H1 (cell line): Measurements from ENCODE around the gene TMEM245. TPM values are rescaled to one million over a fixed set of nuclear protein-coding genes. Genes with fewer than 3 reads are reported as not detected.

Source experiments
- CTCF ChIA-PET: fragments of 300-600 bp; sonication (Branson Sonifier 250); formaldehyde crosslinking; loops from one replicate; lab custom pipeline; 2021; ENCODE audit not compliant: partially characterized antibody; lab: Charles Lee
- POLR2A ChIA-PET: fragments of 300-600 bp; sonication (Branson Sonifier 250); formaldehyde crosslinking; loops from one replicate; lab custom pipeline; 2021; ENCODE audit warnings: inconsistent platforms; ENCODE audit not compliant: partially characterized antibody; lab: Charles Lee
- DNase-seq, 2 experiments: peaks; one replicate each; pipeline versions ENCODE4 v3.0.0 to v3.0.0-alpha.2; 2010 to 2022; ENCODE audit warnings: low spot score in 2 of 2, low read depth in 1 of 2, mixed read lengths in 1 of 2
- FAIRE-seq: peaks from 2 replicates; lab custom pipeline; 2011; peaks lifted over from hg19 to GRCh38; lab: Jason Lieb, UNC
- H2AFZ ChIP-seq: 2 replicates; pipeline ENCODE4 v1.8.1; 2012; ENCODE audit warnings: low read length, inconsistent platforms
- H2AK5ac ChIP-seq: 2 replicates; pipeline ENCODE4 v1.6.1; 2013; ENCODE audit warnings: low read depth, low read length
- H2BK120ac ChIP-seq: replicated peaks from 2 replicates; pipeline ENCODE3; 2013; ENCODE audit warnings: low read depth, low read length, inconsistent platforms
- H2BK12ac ChIP-seq: 2 replicates; pipeline ENCODE4 v1.6.1; 2013; ENCODE audit warnings: low read depth, low read length
- H2BK15ac ChIP-seq: 2 replicates; pipeline ENCODE4 v1.6.1; 2013; ENCODE audit warnings: low read length
- H2BK20ac ChIP-seq: 2 replicates; pipeline ENCODE4 v1.6.1; 2013; ENCODE audit warnings: low read length
- H2BK5ac ChIP-seq: 2 replicates; pipeline ENCODE4 v1.6.1; 2013; ENCODE audit warnings: low read depth, low read length
- H3K14ac ChIP-seq: 2 replicates; pipeline ENCODE4 v1.6.1; 2013; ENCODE audit warnings: inconsistent platforms; ENCODE audit not compliant: insufficient read length
- H3K18ac ChIP-seq: 2 replicates; pipeline ENCODE4 v1.6.1; 2013; ENCODE audit warnings: low read length; ENCODE audit errors: extremely low read depth
- H3K23ac ChIP-seq: 2 replicates; pipeline ENCODE4 v1.6.1; 2013; ENCODE audit warnings: inconsistent platforms; ENCODE audit not compliant: insufficient read length
- H3K23me2 ChIP-seq: 2 replicates; pipeline ENCODE4 v1.6.1; 2013; ENCODE audit warnings: low read depth, low read length
- H3K27ac ChIP-seq: 2 replicates; pipeline ENCODE4 v1.6.1; 2011; ENCODE audit warnings: low read depth, low read length, inconsistent platforms
- H3K27me3 ChIP-seq, 4 experiments: replicated peaks in 1 of 4; 1 replicate in 1 of 4; 2 replicates in 3 of 4; pipeline versions ENCODE4 v1.6.1 to v1.8.1; 2011 to 2013; ENCODE audit warnings: low read length in 3 of 4, mild to moderate bottlenecking in 3 of 4, inconsistent platforms in 2 of 4, mixed read lengths in 2 of 4, moderate library complexity in 1 of 4; ENCODE audit not compliant: control insufficient read depth in 3 of 4, insufficient read depth in 3 of 4; ENCODE audit errors: extremely low read depth in 1 of 4
- H3K36me3 ChIP-seq, 4 experiments: 2 replicates each; pipeline versions ENCODE4 v1.6.1 to v1.8.1; 2011 to 2013; ENCODE audit warnings: mild to moderate bottlenecking in 4 of 4, low read length in 3 of 4, moderate library complexity in 2 of 4, control low read depth in 1 of 4, inconsistent platforms in 1 of 4; ENCODE audit not compliant: insufficient read depth in 4 of 4, control insufficient read depth in 2 of 4
- H3K4ac ChIP-seq: replicated peaks from 2 replicates; pipeline ENCODE3; 2013; ENCODE audit warnings: low read length, low read depth, mixed read lengths, inconsistent platforms; ENCODE audit not compliant: insufficient read length
- H3K4me1 ChIP-seq, 4 experiments: replicated peaks in 1 of 4; 1 replicate in 1 of 4; 2 replicates in 3 of 4; pipeline versions ENCODE4 v1.6.1 to v1.8.1; 2011 to 2013; ENCODE audit warnings: low read length in 3 of 4, inconsistent platforms in 2 of 4, mixed read lengths in 1 of 4; ENCODE audit not compliant: insufficient read depth in 4 of 4, control insufficient read depth in 3 of 4
- H3K4me2 ChIP-seq, 2 experiments: 2 replicates each; pipeline versions ENCODE4 v1.6.1 to v1.8.1; 2011 to 2013; ENCODE audit warnings: low read depth in 2 of 2, low read length in 2 of 2, control low read depth in 1 of 2, inconsistent platforms in 1 of 2, mild to moderate bottlenecking in 1 of 2; ENCODE audit not compliant: insufficient read depth in 1 of 2
- H3K4me3 ChIP-seq, 4 experiments: fragments of 200-600, 300-600 bp in 1 of 4; sonication (generic), shearing (Covaris generic), sonication (Bioruptor Twin) in 1 of 4; 2 replicates each; pipeline versions ENCODE4 v1.5.1 to v1.8.1; 2011 to 2016; ENCODE audit warnings: low read length in 4 of 4, low read depth in 3 of 4, control low read depth in 2 of 4, inconsistent platforms in 2 of 4, mild to moderate bottlenecking in 2 of 4, mixed read lengths in 1 of 4, moderate library complexity in 1 of 4; ENCODE audit not compliant: insufficient read depth in 2 of 4; ENCODE audit errors: extremely low read depth in 1 of 4
- H3K56ac ChIP-seq: replicated peaks from 2 replicates; pipeline ENCODE3; 2013; ENCODE audit warnings: low read depth, mild to moderate bottlenecking, mixed read lengths, low read length, inconsistent platforms; ENCODE audit not compliant: insufficient read length
- H3K79me1 ChIP-seq: 2 replicates; pipeline ENCODE4 v1.6.1; 2013; ENCODE audit warnings: low read depth, low read length, control low read depth
- H3K79me2 ChIP-seq, 2 experiments: 2 replicates each; pipeline versions ENCODE4 v1.6.1 to v1.8.1; 2012 to 2013; ENCODE audit warnings: low read length in 2 of 2, mild to moderate bottlenecking in 2 of 2, inconsistent platforms in 1 of 2; ENCODE audit not compliant: insufficient read depth in 2 of 2, control insufficient read depth in 1 of 2
- H3K9ac ChIP-seq, 4 experiments: replicated peaks in 1 of 4; 1 replicate in 1 of 4; 2 replicates in 3 of 4; pipeline versions ENCODE4 v1.6.1 to v1.8.1; 2011 to 2013; ENCODE audit warnings: low read depth in 3 of 4, low read length in 3 of 4, control low read depth in 2 of 4, mild to moderate bottlenecking in 2 of 4, moderate library complexity in 2 of 4, inconsistent platforms in 1 of 4; ENCODE audit errors: extremely low read depth in 1 of 4
- H3K9me3 ChIP-seq, 2 experiments: 2 replicates each; pipeline versions ENCODE4 v1.6.1 to v1.8.1; 2012 to 2013; ENCODE audit warnings: mild to moderate bottlenecking in 2 of 2, moderate library complexity in 2 of 2, control low read depth in 1 of 2, inconsistent platforms in 1 of 2, low read depth in 1 of 2, low read length in 1 of 2, mixed read lengths in 1 of 2; ENCODE audit not compliant: insufficient read depth in 2 of 2
- H4K20me1 ChIP-seq, 2 experiments: replicated peaks in 1 of 2; 2 replicates each; pipeline versions ENCODE3 to v1.8.1; 2011 to 2013; ENCODE audit warnings: inconsistent platforms in 2 of 2, low read length in 2 of 2, mild to moderate bottlenecking in 1 of 2; ENCODE audit not compliant: insufficient read depth in 2 of 2, control insufficient read depth in 1 of 2
- H4K5ac ChIP-seq: 2 replicates; pipeline ENCODE4 v1.6.1; 2013; ENCODE audit warnings: low read length, low read depth, mixed read lengths, inconsistent platforms; ENCODE audit not compliant: insufficient read length
- H4K8ac ChIP-seq: 2 replicates; pipeline ENCODE4 v1.8.0; 2013; ENCODE audit warnings: mild to moderate bottlenecking, moderate library complexity, low read length, inconsistent platforms; ENCODE audit not compliant: insufficient read depth; ENCODE audit errors: extremely low read depth
- H4K91ac ChIP-seq: replicated peaks from 2 replicates; pipeline ENCODE3; 2013; ENCODE audit warnings: low read length, mixed read lengths, inconsistent platforms; ENCODE audit not compliant: insufficient read length
- EZH2 ChIP-seq: fragments of 200-600 bp; sonication (generic); IDR thresholded peaks from 2 replicates; pipeline ENCODE4 v1.7.1; 2012; ENCODE audit warnings: low read depth, mild to moderate bottlenecking, moderate library complexity, low read length, inconsistent platforms; ENCODE audit not compliant: severe bottlenecking
- KDM1A ChIP-seq: fragments of 200-600, 300-600 bp; sonication (generic); IDR thresholded peaks from 2 replicates; pipeline ENCODE4 v1.7.1; 2016; ENCODE audit warnings: mild to moderate bottlenecking, low read length, borderline replicate concordance
- PHF8 ChIP-seq: fragments of 200-600 bp; sonication (generic); conservative IDR thresholded peaks from 2 replicates; pipeline ENCODE4 v1.7.1; 2012; ENCODE audit warnings: low read depth, mild to moderate bottlenecking, inconsistent platforms, low read length, moderate library complexity
- RNF2 ChIP-seq: fragments of 200-900, 300-1000 bp; sonication (generic); IDR thresholded peaks from 2 replicates; pipeline ENCODE4 v1.7.1; 2016; ENCODE audit warnings: borderline replicate concordance, low read depth, mild to moderate bottlenecking, antibody characterized with exemption, low read length; ENCODE audit not compliant: poor library complexity, severe bottlenecking; ENCODE audit errors: missing control alignments
- WGBS, 2 experiments: shearing (Covaris generic) in 1 of 2; methylation state at CpG; one replicate each; pipeline versions ENCODE4 v1.1.6 to v1.1.7; 2013 to 2015; ENCODE audit warnings: low lambda C conversion rate in 2 of 2, mixed read lengths in 2 of 2, inconsistent platforms in 1 of 2, low coverage in 1 of 2, missing lambda C conversion rate in 1 of 2; ENCODE audit not compliant: insufficient replicate concordance in 2 of 2, insufficient coverage in 1 of 2, insufficient read length in 1 of 2; ENCODE audit errors: extremely low coverage in 1 of 2, missing lambda C conversion rate in 1 of 2; 5-methylcytosine and 5-hydroxymethylcytosine counted together
- polyA plus RNA-seq, 7 experiments: library from polyadenylated mRNA; depleted of rRNA in 3 of 7; stranded (reverse) in 5 of 7; unstranded in 2 of 7; fragments of >200 nt in 5 of 7; fragments of 200-250 nt in 2 of 7; gene quantifications; 1 replicate in 5 of 7; 2 replicates in 1 of 7; 4 replicates in 1 of 7; pipeline versions ENCODE4 v1.2.1 to v1.2.3, GENCODE V29; 2011 to 2013; ENCODE audit warnings: missing spikeins in 2 of 7, mixed read lengths in 2 of 7
- total RNA-seq: library from RNA; stranded (reverse); fragmentation: NEBNext Ultra II Directional; extraction: Animal tissue kit (Norgen Biotek cat#: 25700); gene quantifications from 2 replicates; pipeline ENCODE4 v1.2.1, GENCODE V29; 2021

The TMEM245 gene
- total and polyA plus RNA-seq, 2 of the 8 experiments (the other 6 are each of a cell fraction or from before 2014, with no cell fraction given), result 44.3 to 45.8 TPM

DNA sequence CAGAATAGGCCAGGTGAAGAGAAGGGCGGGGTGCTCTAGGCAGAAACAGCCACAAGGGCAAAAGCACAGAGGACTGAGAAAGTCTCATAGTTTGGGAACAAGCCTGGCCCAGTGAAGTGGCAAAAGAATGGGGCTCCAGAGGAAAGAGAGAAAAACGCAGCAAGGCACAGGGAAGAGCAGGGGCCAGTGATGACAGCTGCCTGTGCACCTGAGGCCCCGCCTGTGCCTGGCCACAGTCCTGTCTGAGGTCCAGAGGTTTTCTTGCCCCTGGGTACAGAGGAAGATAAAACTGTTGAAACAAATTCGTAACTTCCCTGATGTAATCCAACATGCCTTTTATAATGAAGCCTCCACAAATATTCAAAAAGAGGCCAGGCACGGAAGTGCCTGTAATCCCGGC, 25.3 kb upstream of the TMEM245 start:
- Histone ChIP-seq H4K20me1 (no peaks in the 10 kb centered on the region), H2BK15ac (no peak overlapping the region), H4K91ac (no peak overlapping the region), H3K4me2 (no peak overlapping the region), H3K36me3 (no peaks in the 10 kb centered on the region), H3K23me2 (no peaks in the 10 kb centered on the region), H4K8ac (no peak overlapping the region), H3K18ac (no peak overlapping the region), H3K56ac (no peak overlapping the region), H2AK5ac (no peak overlapping the region), H3K4ac (no peak overlapping the region), H3K79me1 (no peaks in the 10 kb centered on the region), H2BK20ac (no peak overlapping the region), H2BK5ac (no peak overlapping the region), H3K79me2 (no peaks in the 10 kb centered on the region), H4K5ac (no peak overlapping the region), H3K9me3 (no peaks in the 10 kb centered on the region), H3K27me3 (no peaks in the 10 kb centered on the region), H3K14ac (no peak overlapping the region), H2BK120ac (no peak overlapping the region), H3K4me3 (no peak overlapping the region), H2BK12ac (no peak overlapping the region), H3K27ac (no peak overlapping the region), H3K23ac (no peak overlapping the region), H2AFZ (no peak overlapping the region), H3K9ac (no peak overlapping the region), H3K4me1 (no peaks in the 10 kb centered on the region)
- DNase-seq (no peak), FAIRE-seq (no peak)
- POLR2A ChIA-PET, result interaction anchor here (2.2 kb wide), 1 partner anchor 23 kb away, joined by 5 read pairs; the partner anchor contains the start of gene FRRS1L
- TF ChIP-seq EZH2 (no peak), PHF8 (no peak), RNF2 (no peak), KDM1A (no peak)
- CTCF ChIA-PET, result interaction anchor here (0.8 to 2.3 kb wide), 7 partner anchors 10 to 265 kb away, joined by 3 to 10 read pairs (median 4); no protein-coding TSS in a partner anchor
- 86% methylated on average over 6 of the region's 6 CpGs; no CpG with 5 or more reads in 1 of the 2 experiments for WGBS, 2 experiments
